ENCODE measurements around the gene ANXA11.
"Not testable (repeated sequence)": the region's sequence is repeated elsewhere in the genome, so short reads cannot be mapped to it uniquely, and the experiment has no call there.

Gene ANXA11

DNA sequence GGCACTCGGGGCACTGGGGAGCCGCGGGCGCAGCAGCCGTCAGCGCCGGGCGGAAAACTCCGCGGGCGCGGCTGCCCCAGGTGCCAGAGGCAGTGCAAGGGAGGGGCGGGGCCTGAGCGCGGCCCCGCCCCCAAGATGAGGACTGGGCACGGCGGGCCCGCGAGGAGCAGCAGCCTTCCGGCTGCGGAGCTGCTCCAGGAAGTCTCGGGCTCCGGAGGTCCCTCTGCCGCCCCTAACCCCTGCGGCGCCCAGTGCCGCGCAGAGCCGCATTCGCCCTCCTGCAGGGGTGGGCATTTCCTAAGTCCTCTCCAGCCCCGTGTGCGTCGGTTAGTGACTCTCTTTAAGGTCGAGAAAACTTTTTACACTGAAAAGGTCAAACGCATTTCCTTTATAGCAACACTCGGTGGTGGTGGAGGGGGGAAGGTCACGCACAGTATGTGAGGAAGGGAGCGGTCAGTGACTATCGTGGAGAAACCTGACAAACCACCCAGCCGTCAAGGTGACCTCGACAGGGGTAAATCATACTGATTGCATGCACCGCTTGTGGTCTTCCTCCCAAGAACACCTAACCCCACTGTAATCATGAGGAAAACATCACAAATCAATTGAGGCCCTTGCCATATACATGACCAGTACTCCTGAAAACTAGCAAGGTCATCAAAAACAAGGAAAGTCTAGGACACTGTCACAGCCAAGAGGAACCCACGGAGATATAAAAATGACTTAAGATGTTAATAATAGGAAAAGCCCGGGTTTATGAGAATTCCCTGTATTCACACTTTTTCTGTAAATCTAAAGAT, at the start of gene ANXA11:
Gene ANXA11 (minus strand): TSS at position 61 of the 800 bp plus-strand sequence. CDS start 32,676 bp downstream, outside the sequence.
- DNase-seq, result peak; percentile 84

DNA sequence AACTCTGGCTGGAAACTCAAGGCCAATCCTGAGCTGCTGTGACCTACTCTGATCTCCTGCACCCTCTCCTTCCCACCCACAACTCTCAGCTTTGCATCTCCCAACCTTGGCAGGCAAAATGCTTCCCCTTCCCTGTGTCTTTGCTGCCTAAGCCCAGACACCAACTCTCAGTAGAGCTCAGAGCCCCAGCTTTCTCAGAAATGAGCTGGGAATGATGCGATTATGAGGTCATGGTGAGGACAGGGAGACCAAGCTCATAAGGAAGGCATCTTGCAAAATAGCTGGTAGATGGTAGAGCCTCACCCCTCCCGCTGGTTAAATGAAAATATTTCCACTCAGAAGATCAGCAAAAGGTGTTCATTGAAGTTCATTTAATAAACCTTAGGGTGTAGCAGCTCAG, 49.4 kb upstream of the ANXA11 start:
- DNase-seq, result not testable (repeated sequence)

GRCh38 chr10:80253963-80254271, 48.6 kb upstream of the ANXA11 start:
- DNase-seq, result not testable (repeated sequence)

GRCh38 chr10:80253266-80253962, 48.1 kb upstream of the ANXA11 start:
- no peak for DNase-seq

DNA sequence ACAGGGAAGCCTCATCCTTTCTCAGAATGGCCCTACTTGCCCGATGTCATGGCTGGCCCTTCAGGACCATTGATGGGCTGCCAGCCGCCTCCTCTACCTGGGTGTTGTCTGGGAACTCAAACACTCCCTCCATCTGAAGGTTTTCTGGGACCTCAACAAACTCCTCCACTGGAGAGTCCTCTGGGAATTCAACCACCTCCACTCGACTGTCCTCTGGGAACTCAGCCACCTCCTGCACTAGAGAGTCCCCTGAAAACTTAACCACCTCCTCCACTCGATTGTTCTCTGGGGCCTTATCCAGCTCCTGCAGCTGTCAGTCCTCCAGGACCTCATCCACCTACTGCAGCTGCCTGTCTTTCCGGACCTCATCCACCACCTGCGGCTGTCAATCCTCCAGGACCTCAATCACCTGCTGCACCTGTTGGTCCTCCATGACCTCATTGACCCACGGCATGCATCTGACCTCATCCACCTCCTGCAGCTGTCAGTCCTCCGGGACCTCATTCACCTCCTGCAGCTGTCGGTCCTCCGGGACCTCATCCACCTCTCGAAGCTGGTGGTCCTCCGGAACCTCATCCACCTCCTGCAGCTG, 47.1 kb upstream of the ANXA11 start:
- DNase-seq, result no peak

DNA sequence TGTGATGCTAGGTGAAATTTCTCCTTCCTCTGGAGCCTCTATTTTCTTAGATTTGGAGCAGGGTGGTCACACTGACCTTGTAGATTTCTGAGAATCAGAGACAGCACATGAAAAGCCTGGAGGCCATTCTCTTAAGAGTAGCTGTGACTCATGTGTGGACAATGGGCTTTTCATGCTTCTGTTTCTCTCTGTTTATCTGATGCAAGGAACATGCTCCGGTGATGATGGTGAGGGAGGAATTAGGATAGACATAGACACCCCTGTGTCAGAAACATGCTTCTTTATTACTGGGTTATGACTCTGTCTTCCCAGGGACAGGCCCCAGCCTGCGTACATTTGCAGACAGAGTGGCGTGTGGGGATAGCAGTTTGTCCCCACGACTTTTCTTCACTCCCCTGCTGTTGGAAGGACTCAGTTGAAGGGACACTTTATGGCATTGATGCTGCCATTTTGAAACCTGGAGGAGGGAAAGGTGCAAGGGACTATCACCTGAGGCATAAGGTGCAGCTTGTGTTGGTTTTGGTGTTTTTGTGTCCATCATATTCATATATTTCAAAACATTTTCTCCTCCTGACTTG, 46.5 kb upstream of the ANXA11 start:
- not testable (repeated sequence) for DNase-seq

DNA sequence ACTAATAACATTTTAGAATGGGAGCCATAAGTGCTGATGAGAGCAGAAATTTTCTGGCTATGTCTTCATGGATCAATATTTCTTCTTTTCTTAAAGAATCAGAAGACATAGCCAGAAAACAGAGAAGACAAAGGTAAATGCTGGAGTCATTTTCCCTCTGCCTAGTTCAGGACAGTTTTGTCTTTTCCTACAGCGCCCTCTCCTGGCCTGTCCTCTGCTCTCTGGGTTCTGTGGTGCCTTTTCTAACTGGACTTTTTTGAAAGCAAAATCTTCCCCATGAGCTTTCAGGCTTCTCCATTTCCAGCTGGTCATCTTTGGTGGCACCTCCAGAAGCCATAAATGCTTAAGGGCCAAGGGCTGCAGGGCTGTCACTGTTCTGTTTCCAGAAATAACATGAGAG, 45.1 kb upstream of the ANXA11 start:
- not testable (repeated sequence) for DNase-seq

- DNase-seq, result not testable (repeated sequence)
Measured at GRCh38 chr10:80249906-80250305, 44.6 kb upstream of the ANXA11 start.

GRCh38 chr10:80247611-80248010, 42.3 kb upstream of the ANXA11 start:
- DNase-seq, result not testable (repeated sequence)

- not testable (repeated sequence) for DNase-seq
Measured at GRCh38 chr10:80244371-80244770, 39.0 kb upstream of the ANXA11 start.

- DNase-seq, result not testable (repeated sequence)
Measured at GRCh38 chr10:80242341-80242740, 37.0 kb upstream of the ANXA11 start.

DNA sequence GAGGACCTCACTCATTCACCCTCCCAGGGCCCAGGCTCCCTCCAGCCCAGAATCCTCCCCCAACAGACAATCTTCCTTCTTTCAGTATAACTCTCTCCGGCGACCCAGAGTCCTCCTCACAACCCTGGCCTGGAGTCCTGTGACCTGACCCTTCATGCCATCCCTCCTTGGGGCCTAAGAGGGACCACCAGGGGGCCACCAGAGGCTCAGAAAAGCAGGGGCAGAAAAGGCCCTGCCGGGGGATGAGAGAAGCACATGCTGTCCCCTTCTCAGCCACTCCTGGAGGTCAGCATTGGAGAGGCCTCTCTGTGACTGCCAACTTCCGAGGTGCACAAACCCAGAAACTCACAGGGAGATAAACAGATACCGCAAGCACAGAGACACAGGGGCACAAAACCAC, 31.1 kb upstream of the ANXA11 start:
- not testable (repeated sequence) for DNase-seq

GRCh38 chr10:80234331-80235235, 29.2 kb upstream of the ANXA11 start:
- not testable (repeated sequence) for DNase-seq

DNA sequence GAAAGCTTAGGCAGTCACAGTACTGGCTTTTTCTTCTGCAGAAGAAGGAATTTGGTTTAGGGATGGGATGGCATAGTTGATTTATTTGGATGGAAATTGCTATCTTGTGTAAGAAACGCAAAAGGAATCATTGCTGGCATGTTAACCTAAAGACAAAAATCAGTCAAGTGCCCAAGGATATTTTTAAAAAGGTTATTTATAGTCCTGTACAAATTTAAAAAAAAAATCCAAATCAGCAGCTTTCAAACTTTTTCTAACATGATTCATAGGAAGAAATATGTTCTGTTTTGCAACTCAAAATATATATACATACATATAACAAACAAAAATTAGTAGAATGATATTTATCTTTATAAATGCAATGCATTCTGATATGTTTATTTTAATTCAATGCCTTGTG, 28.5 kb upstream of the ANXA11 start:
- DNase-seq, result not testable (repeated sequence)

GRCh38 chr10:80226723-80227122, 21.4 kb upstream of the ANXA11 start:
- DNase-seq, result not testable (repeated sequence)

DNA sequence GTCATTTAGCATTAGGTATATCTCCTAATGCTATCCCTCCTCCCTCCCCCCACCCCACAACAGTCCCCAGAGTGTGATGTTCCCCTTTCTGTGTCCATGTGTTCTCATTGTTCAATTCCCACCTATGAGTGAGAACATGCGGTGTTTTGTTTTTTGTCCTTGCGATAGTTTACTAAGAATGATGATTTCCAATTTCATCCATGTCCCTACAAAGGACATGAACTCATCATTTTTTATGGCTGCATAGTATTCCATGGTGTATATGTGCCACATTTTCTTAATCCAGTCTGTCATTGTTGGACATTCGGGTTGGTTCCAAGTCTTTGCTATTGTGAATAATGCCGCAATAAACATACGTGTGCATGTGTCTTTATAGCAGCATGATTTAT, 17.7 kb upstream of the ANXA11 start:
- DNase-seq, result not testable (repeated sequence)

GRCh38 chr10:80218878-80219277, 13.5 kb upstream of the ANXA11 start:
- not testable (repeated sequence) for DNase-seq

GRCh38 chr10:80214368-80214982, 9.1 kb upstream of the ANXA11 start:
- DNase-seq, result not testable (repeated sequence)

DNA sequence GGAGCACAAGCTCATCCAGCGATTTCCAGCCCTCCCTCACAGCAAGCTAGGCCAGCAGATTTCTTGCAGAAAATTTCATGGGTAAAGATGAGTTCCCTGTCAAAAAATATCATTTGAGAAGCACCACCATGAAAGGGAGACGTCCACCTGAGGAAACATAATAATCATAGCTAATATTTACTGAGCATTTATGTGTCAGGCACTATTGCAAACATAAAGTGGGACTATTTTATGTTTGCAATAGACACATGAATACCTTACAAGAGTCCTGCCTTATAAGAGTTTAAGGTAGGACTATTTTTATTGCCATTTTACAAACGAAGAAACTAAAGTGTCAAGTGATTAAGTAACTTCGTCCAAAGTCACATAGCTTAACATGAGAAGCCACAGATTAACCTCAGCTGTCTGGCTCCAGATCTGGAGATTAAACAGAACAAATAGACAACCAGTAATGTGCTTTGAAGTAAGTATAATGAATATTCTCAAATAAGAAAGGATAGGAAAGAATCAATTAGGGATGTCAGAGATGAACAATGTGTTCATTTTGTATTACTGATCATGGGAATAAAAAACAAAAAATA, 7.3 kb upstream of the ANXA11 start:
- not testable (repeated sequence) for DNase-seq

DNA sequence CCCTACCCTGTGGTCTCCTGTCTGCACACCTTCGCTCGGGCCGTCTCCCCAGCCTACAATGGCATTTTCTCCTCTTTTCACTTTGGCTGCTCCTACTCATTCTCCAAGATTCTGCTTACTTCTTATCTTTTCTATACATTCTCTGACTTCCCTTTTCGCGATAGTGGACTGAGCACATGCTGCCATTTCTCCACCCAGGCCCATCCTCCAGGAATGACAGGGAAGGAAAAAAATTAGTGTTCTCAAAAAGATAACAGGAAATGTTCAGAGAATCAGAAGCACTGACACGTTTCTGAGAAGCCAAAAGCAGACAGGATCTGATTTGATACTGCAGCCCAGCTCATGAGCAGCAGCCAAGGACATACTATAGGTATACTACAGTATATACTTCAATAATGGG, 6.4 kb upstream of the ANXA11 start:
- no peak for DNase-seq

DNA sequence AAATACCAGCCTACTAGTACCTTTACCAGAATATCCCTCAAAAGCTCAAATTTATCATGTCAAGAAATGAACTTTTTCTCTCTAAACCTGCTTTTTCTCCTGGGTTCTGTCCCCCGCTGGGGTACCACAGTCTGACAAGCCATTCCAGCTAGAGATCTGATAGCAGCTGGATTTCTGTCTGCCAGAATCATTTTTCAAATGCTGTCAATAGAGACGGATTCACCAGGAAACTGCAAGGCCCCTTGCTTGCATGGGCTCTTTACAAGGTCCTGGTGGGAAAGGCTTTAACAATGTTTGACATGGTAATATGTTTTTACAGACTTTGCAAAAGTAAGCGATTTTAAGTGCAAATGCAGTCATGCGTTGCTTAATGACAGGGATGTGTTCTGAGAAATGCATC, 4.9 kb upstream of the ANXA11 start:
- DNase-seq, result no peak
